T-helper 22 cell (primary cell): Measurements from ENCODE around the gene EBF4.

ENCODE experiments used
- DNase-seq: peaks from one replicate; pipeline ENCODE4 v3.0.0-alpha.2; 2020; ENCODE audit warnings: low read depth

EBF4 gene, protein sequence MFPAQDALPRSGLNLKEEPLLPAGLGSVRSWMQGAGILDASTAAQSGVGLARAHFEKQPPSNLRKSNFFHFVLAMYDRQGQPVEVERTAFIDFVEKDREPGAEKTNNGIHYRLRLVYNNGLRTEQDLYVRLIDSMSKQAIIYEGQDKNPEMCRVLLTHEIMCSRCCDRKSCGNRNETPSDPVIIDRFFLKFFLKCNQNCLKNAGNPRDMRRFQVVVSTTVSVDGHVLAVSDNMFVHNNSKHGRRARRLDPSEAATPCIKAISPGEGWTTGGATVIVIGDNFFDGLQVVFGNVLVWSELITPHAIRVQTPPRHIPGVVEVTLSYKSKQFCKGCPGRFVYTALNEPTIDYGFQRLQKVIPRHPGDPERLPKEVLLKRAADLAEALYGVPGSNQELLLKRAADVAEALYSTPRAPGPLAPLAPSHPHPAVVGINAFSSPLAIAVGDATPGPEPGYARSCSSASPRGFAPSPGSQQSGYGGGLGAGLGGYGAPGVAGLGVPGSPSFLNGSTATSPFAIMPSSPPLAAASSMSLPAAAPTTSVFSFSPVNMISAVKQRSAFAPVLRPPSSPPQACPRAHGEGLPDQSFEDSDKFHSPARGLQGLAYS

DNA sequence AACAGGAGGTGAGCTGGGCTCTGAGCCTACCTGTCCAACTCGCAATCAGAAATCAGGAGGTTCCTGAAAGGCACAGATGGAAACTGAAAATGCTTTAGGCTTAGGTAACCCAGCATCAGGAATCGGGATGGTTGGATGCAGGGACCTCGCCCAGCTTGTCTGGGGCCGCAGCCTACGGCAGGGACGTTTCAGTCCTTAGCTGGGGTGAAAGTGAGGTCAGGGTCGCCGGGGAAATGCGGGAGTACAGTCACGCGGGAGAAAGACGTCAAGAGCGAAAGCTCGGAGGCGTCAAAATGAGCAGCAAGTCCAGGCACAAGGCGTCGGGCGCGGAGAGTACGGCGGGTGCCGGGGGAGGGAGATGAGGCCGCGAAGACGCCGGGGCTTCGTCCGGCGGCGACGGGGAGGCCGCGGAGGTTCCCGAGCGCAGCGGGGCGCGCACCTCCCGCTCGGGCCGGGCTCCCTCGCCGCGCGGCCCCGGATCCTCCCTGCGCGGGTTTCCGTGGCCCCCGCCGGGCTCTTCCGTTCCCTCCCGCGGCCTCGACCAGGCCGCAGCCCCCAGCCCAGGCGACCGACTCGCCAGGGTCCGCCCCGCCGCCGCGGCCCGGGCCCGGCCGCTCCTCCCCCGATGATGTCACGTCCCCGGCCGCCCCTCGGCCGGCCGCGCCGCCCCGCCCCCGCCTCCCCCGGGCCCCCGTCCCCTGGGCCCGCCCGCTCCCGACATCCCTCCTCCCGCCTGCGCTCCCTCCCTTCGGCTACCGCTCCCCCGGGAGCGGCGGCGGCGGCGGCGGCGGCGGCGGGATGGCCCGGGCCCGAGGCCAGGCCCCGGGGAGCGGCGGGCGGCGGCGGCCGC is at the start of gene EBF4:
Gene EBF4 (plus strand): TSS at position 745 of the 850 bp plus-strand sequence. CDS start 866 bp downstream, outside the sequence.
- peak; percentile 9 for DNase-seq

DNA sequence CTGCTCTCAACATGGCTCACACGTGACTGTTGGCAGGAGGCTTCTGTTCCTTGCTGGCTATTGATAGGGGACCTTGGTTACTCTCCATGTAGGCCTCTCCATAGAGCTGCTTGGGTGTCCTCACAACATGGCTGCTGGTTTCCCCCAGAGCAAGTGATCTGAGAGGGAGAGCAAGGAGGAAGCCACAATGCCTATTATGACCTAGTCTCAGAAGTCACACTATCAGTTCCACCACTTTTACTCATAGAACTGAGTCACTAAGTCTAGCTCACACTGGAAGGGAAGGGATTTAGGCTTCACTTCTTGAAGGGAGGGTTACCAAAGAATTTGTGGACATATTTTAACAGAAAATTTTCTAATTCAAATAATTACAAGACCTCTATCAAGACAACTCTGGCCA is 48.9 kb upstream of the EBF4 start:
- DNase-seq, result no peak

DNA sequence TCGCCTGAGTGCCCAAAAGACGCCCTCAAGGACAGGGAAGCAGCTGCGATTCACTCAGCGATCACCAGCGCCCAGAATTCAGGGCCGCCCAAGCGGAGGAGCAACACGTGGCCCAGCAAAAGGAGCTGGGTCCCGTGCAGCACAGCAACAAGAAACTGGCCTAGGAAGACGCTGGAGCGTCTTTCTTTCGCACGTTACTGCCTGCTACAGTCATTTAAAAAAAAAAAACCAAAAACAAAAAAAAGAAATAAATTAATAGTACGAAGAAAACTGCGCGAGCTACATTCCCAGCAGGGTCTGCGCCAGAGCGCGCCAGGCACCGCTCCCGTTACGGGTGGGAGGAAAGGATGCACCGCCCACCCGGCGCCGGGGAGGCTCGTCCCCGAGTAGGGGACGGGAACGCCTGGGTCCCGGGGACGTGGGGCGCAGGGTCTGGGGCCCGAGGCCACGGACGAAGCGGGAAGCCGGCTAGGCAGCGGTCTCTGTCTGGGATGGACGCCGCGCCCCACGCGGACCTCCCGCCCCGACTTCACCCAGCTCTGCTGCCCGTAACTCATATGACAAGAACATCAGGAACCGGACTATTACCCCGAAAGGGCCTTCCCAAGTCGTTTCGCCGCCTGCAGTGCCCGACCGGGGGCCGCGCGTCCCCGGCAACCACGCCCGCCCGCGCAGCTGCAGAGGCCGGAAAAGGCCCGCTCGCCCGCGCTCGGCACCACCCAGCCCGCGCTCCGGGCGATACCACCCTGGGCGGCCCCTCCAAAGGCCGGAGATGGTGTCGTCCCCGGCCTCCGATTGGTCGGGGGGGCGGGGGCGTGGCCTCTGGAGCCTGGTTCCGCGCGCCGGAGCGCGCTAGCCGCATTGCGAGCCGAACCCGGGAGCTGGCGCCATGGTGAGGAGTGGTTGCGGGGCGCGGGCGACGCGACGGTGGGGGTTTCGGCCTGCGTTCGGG is 40.5 kb upstream of the EBF4 start, which contains the start of gene NOP56:
Gene NOP56 (plus strand): TSS at position 861 of the 952 bp plus-strand sequence. CDS start 29 bp downstream, at position 890.
- peak; percentile 86 for DNase-seq

DNA sequence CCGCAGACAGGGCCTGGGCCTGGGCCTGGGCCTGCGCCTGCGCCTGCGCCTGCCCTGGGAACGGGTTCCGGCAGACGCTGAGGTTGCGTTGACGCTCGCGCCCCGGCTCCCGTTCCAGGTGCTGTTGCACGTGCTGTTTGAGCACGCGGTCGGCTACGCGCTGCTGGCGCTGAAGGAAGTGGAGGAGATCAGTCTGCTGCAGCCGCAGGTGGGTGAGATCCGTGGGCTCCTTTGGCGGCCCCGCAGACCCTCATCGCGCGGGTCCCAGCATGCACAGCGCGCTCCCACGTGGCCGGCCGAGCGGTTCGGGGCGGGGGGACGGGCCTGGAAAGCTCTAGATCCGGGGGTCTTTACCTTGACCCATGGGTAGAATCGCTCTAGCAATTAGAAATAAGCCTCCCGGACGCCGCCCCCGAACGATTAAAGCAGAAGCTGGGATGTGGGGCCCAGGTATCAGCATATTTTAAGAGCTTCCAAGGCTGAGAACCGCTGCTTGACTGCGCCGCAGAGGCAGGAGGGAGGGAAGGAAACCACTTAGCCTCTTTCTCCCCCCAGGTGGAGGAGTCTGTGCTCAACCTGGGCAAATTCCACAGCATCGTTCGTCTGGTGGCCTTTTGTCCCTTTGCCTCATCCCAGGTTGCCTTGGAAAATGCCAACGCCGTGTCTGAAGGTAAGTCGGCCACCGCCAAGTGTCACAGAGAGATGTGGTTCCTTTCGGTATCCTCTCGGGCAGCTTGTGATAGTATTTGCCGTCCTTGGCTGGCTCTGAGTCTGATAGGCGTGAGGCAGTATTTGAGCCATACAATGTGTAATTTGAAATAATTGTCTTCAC is 39.6 kb upstream of the EBF4 start:
- no peak for DNase-seq

DNA sequence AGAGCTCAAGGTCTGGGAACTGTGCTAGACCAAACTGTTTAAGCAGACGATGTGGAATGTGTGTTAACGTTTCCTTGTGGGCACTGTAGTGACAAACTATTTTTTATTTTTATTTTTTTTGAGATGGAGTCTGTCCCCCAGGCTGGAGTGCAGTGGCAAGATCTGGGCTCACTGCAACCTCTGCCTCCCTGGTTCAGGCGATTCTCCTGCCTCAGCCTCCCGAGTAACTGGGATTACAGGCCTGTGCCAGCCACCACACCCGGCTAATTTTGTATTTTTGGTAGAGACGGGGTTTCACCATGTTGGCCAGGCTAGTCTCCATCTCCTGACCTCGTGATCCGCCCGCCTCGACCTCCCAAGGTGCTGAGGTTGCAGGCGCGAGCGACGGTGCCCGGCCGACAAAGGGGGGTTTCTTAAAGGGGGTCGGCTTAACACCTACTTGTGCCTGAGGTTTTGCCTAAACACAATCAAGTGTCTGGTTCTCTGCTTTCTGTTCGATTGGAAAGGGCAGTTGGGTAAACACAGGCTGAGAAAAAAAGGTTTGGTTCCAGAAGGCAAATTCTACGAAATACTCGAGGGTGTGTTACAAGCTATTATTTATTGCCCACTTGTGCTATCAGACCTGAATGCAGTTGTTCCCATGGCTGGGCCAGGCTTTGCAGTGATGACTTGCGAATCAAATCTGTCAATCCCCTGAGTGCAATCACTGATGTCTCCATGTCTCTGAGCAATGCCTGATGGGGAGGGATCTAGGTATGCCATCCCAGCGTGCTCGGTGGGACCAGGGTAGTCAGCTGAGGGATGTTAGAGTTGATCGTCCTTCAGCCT is 38.8 kb upstream of the EBF4 start:
- no peak for DNase-seq

DNA sequence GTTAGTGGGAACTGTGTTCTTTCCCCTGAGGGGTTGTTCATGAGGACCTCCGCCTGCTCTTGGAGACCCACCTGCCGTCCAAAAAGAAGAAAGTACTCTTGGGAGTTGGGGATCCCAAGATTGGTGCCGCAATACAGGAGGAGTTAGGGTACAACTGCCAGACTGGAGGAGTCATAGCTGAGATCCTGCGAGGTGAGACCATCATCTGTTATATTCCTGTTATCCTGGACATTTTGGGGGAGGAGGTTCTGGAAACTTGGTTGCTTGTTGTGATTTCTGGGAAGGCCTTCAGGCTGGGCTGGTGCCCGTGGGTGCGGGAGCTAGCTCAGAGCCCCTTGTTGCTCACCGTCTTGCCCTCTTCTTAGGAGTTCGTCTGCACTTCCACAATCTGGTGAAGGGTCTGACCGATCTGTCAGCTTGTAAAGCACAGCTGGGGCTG is 38.2 kb upstream of the EBF4 start:
- no peak for DNase-seq

DNA sequence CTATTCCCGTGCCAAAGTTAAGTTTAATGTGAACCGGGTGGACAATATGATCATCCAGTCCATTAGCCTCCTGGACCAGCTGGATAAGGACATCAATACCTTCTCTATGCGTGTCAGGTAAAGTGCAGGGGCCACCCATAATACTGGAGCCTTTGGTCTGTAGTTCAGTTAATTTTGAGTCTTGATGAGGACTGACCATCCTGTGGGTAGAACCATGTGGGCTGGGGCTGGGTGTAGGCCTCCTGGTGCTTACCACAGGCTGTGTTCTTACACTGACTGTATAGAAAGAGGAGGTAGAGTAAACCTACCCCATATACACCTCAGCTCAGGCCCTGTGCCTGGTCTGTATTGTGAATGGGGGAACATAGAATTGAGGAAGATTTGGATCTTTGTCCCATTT is 37.7 kb upstream of the EBF4 start:
- no peak for DNase-seq

DNA sequence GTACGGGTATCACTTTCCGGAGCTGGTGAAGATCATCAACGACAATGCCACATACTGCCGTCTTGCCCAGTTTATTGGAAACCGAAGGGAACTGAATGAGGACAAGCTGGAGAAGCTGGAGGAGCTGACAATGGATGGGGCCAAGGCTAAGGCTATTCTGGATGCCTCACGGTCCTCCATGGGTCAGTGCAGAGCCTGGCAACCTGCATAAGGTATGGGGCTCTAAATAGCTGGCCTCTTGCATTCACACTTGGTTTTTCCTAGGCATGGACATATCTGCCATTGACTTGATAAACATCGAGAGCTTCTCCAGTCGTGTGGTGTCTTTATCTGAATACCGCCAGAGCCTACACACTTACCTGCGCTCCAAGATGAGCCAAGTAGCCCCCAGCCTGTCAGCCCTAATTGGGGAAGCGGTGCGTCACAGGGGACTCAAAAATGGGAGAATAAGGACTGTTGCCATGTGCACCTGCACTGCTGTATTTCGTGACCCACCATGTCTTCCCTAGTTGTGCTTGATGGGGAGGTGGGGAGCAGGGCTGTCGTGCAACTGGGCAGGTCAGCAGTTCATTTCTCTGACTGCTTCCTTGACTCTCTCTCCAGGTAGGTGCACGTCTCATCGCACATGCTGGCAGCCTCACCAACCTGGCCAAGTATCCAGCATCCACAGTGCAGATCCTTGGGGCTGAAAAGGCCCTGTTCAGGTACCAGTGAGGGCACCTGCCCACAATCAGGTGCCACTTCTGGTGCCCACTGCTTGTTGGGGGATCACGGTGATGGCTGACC is 37.1 kb upstream of the EBF4 start:
- no peak for DNase-seq

DNA sequence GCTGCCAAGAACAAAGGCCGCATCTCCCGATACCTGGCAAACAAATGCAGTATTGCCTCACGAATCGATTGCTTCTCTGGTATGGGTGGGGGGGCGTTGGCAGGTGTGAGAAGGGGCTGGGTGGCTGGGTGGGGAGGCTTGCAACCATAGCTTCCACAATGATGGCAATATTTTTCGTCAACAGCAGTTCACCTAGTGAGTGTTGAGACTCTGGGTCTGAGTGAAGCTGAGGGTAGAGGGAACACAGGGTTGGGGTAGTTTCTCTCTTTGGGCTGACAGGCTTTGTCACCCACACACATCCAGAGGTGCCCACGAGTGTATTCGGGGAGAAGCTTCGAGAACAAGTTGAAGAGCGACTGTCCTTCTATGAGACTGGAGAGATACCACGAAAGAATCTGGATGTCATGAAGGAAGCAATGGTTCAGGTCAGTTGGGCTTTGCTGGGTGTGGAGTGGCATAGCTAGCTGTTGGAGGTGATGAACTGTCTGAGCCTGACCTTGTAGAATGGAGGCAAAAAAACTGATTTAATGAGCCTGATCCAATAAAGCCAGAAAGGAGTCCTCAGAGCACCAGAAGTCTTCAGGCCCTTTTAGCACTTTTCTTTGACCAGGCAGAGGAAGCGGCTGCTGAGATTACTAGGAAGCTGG is 36.0 kb upstream of the EBF4 start:
- no peak for DNase-seq

DNA sequence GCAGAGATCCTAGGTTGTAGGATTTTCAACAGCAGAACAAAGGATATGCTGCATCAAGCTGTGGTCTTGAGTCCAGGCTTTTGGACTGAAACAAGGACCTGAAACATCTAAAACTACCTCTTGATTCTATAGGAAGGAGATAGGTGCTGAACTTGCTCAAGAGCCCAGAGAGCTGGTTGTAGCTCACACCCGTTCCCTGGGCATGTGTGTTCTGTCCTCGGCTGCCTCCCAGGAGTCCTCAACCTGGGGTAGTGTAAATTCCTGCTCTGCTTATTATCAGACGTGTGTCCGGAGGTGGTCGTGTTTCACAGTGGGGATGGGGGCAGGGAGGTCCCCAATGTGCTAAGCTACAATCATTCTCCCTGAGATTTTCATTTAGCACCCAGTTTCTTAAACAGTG is 35.3 kb upstream of the EBF4 start:
- no peak for DNase-seq

DNA sequence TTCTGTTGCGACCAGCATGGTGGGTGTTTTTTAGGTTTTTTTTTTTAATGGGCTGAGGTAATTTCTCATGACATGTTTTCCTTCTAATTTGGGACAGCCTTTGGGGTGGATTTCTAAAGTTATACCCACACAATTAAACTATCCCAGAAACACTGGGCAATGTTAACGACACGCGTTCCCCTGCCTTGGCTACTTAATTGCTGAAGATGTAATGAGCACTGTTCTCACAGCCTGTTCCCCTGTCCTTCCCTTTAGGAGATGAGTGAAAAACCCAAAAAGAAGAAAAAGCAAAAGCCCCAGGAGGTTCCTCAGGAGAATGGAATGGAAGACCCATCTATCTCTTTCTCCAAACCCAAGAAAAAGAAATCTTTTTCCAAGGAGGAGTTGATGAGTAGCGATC is 34.9 kb upstream of the EBF4 start:
- no peak for DNase-seq

DNA sequence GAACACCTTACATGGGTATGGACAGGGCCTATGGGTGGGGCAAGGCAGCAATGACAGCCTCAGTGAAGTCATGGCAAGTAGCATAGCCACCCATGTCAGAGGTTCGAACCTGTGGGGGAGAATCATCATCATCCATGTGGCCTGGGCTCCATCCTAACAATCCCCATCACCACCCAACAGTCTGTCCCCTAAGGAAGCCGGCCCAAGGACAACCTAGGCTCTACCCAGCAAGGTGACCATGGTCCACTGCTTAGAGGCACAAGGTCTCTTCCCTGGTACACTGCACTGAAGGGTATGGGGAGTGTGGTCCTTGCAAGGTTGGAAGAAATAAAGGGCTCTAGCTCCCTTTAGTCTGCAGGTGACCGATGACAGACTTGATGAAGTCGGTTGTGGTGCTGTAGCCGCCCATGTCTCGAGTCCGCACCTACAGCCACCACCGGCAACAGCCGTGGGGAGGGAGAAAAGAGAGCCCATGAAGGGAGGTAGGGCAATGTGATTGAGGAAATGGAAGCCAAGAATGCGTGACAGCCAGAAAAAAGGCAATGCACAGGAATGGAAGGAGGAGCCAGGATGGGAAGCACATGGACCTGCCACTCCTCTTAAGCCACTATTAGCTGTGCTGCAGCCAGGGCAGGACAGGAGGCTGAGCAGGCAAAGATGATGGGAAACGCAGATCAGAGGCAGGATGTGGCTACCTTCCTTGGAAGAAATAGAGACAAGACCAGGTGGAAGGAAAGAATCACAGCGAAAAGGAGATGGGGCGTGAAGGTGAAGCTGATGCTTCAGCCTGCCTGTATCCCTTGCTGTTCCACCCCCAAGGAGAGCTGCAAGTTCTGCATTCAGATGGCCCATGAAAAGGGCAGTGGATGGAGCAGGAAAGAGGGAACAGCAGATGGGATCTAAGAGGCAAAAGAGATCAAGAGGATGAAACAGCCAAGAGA is 33.9 kb upstream of the EBF4 start:
- DNase-seq, result no peak

DNA sequence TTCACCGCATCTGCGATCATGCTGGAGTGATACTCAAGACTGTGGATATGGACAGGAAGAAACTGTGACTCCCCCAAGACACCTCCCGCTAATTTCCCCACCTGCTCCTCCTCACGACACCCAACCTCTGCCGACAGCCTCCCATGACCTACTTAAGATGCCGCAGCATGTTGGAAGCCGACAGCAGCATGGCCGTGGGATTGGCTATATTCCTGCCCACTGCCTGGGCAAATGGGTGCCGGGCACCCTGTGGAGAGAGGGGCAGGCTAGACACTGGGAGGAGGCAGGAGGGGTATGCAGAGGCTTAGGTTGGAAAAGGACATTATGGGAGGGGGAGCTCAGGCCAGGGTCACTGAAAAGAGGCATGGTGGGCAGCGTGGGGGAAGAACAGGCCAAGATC is 33.0 kb upstream of the EBF4 start:
- no peak for DNase-seq

DNA sequence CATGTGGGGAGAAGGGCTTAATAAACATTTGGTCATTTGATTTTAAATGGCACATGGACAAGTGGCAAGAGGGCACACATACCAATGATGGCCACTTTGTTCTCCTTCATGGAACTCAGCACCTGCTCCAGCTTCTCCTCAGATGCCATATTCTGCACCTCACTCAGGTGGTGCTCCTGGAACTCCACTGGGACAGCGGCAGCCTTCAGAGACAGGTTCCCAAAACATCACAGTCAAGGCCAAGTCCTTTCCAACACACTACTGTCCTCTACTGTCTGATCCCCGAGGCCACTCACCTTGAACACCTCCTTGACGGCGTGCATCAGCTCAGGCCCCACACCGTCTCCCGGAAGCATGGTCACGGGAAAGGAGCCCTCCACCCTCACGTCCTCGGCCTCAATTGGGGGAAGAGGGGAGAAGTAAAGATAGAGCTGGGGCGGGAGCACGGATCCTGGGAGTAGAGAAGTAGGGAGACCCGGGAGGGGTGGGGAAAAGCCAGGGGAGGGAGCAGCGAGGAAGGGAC is 29.2 kb upstream of the EBF4 start:
- no peak for DNase-seq

DNA sequence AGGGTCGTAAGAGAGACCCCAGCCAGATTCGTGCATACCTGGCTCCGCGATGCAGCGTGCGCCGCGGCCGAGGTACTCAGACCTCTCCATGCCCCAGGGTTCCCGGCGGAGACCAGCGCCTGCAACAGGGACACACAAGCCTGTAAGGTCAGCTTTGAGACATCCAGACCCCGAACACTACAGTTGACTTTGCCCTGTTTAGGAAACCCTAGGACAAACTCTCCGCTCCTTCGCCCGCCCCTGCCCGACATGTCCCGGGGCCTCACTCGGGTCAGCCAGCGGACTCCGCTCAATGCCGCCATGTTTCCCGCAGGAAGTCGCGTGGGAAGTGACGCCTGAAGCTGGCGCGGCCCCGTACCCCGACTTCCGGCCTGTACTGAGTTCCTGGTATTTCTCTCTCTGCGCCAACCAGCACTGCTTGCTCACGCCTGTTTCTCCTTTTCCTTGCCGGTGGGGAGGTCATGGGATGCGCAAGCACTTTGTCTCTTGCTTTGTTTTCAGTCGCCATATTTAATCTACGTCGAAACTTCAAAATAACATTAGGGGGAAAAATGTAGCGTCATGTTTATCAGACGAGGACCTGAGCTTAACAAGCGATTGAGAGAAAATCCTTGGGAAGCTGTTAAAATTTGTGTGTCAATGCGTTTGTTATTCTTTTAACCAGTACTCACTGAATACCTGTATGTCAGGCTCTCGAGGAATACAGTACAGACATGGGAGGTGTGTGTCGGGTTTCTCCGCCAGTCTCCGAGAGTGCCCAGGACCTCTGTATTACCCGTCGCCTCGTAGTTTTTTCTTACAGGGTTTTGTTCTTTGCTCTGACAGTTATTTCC is 28.5 kb upstream of the EBF4 start, which contains the start of gene IDH3B:
Gene IDH3B (minus strand): TSS at position 330 of the 833 bp plus-strand sequence. CDS start 28 bp downstream, at position 302.
- peak; percentile 84 for DNase-seq

DNA sequence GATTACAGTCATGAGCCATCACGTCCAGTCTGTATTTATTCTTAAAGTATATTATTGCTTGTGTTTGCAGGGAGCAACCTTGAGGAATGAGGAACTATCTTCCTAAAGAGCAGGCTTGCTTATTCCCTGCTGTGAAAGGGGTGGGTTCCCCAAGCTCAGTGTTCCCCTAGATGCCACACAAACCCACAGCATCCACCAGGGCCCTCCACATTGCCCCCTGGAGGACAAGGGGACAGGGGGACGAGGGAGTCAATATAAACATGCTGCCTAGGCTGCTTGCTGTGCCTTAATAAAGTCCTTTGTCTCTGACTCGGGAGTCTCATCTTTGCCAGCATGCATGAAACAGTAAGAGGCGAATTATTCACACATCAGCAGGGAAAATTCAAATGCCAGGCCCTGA is 20.6 kb upstream of the EBF4 start:
- no peak for DNase-seq
